Keratinocyte (primary cell): ENCODE data around the gene CRYBB1. TPM values are rescaled to one million over a fixed set of nuclear protein-coding genes. Genes with fewer than 3 reads are reported as not detected.

Source experiments
- DNase-seq: peaks from one replicate; pipeline ENCODE4 v3.0.0-alpha.2; 2011; ENCODE audit warnings: low read depth, missing footprints, low spot score
- FAIRE-seq: peaks from 2 replicates; lab custom pipeline; 2011; peaks lifted over from hg19 to GRCh38; lab: Jason Lieb, UNC
- H2AFZ ChIP-seq: 2 replicates; pipeline ENCODE4 v1.6.0; 2012; ENCODE audit warnings: low read length, control low read depth, inconsistent platforms; ENCODE audit not compliant: control insufficient read depth
- H3K27ac ChIP-seq: 2 replicates; pipeline ENCODE4 v1.5.1; 2011; ENCODE audit warnings: low read length; ENCODE audit not compliant: control insufficient read depth, insufficient read depth
- H3K27me3 ChIP-seq: 3 replicates; pipeline ENCODE4 v1.6.0; 2011; ENCODE audit warnings: low read length; ENCODE audit not compliant: control insufficient read depth, insufficient read depth; ENCODE audit errors: extremely low read depth
- H3K36me3 ChIP-seq, 2 experiments: 2 replicates in 1 of 2; 3 replicates in 1 of 2; pipeline ENCODE4 v1.5.1; 2011; ENCODE audit warnings: low read length in 2 of 2, mild to moderate bottlenecking in 1 of 2; ENCODE audit not compliant: control insufficient read depth in 2 of 2, insufficient read depth in 2 of 2; ENCODE audit errors: extremely low read depth in 1 of 2
- H3K4me1 ChIP-seq: 3 replicates; pipeline ENCODE4 v1.5.1; 2011; ENCODE audit warnings: low read length; ENCODE audit not compliant: control insufficient read depth, insufficient read depth; ENCODE audit errors: extremely low read depth
- H3K4me2 ChIP-seq: 3 replicates; pipeline ENCODE4 v1.6.0; 2011; ENCODE audit warnings: low read depth, low read length; ENCODE audit not compliant: control insufficient read depth, insufficient read depth; ENCODE audit errors: extremely low read depth
- H3K4me3 ChIP-seq, 3 experiments: fragments of 200-600 bp in 1 of 3; sonication (generic) in 1 of 3; 2 replicates in 2 of 3; 3 replicates in 1 of 3; pipeline ENCODE4 v1.5.1; 2011 to 2016; ENCODE audit warnings: low read length in 3 of 3, mild to moderate bottlenecking in 3 of 3, control low read depth in 2 of 3, inconsistent platforms in 1 of 3, low read depth in 1 of 3, mixed read lengths in 1 of 3, mixed run types in 1 of 3, moderate library complexity in 1 of 3; ENCODE audit not compliant: control insufficient read depth in 2 of 3, insufficient read depth in 2 of 3; ENCODE audit errors: extremely low read depth in 1 of 3
- H3K79me2 ChIP-seq: 2 replicates; pipeline ENCODE4 v1.6.0; 2012; ENCODE audit warnings: low read length; ENCODE audit not compliant: control insufficient read depth, insufficient read depth
- H3K9ac ChIP-seq: 3 replicates; pipeline ENCODE4 v1.6.0; 2011; ENCODE audit warnings: low read length; ENCODE audit not compliant: control insufficient read depth, insufficient read depth; ENCODE audit errors: extremely low read depth
- H3K9me1 ChIP-seq: 3 replicates; pipeline ENCODE4 v1.6.0; 2011; ENCODE audit warnings: low read length; ENCODE audit not compliant: control insufficient read depth, insufficient read depth; ENCODE audit errors: extremely low read depth
- H3K9me3 ChIP-seq: 2 replicates; pipeline ENCODE4 v1.5.1; 2012; ENCODE audit warnings: low read depth, low read length; ENCODE audit not compliant: control insufficient read depth
- H4K20me1 ChIP-seq: 3 replicates; pipeline ENCODE4 v1.6.0; 2011; ENCODE audit warnings: low read length; ENCODE audit not compliant: control insufficient read depth, insufficient read depth; ENCODE audit errors: extremely low read depth
- CTCF ChIP-seq, 3 experiments: IDR thresholded peaks in 1 of 3; conservative IDR thresholded peaks in 1 of 3; optimal IDR thresholded peaks in 1 of 3; 2 replicates in 2 of 3; 3 replicates in 1 of 3; pipeline versions ENCODE3 to v1.5.1; 2011; ENCODE audit warnings: low read length in 3 of 3, mild to moderate bottlenecking in 3 of 3, moderate library complexity in 2 of 3, control low read depth in 1 of 3, inconsistent platforms in 1 of 3; ENCODE audit not compliant: insufficient read depth in 2 of 3; ENCODE audit errors: extremely low read depth in 1 of 3
- EZH2 ChIP-seq: IDR thresholded peaks from one replicate; pipeline ENCODE4 v1.6.1; 2012; ENCODE audit warnings: inconsistent platforms, mild to moderate bottlenecking, low read length, moderate library complexity
- dilution Hi-C: fragments of 300-500 bp; cut with MboI; formaldehyde crosslinking; loops from one replicate; pipeline ENCODE4 v1.7.0; 2020; ENCODE audit warnings: low sequenced_read_pairs; ENCODE audit not compliant: extremely low pct_ligation_motif_present
- polyA plus RNA-seq, 5 experiments: library from polyadenylated mRNA; depleted of rRNA in 3 of 5; stranded (reverse) in 3 of 5; stranded (forward) in 1 of 5; unstranded in 1 of 5; fragments of >200 nt; gene quantifications; 1 replicate in 1 of 5; 2 replicates in 3 of 5; 3 replicates in 1 of 5; pipeline versions ENCODE4 v1.2.1 to v1.2.3, GENCODE V29; 2011 to 2012; ENCODE audit warnings: missing spikeins in 2 of 5, low read depth in 1 of 5, low replicate concordance in 1 of 5

The CRYBB1 gene
- polyA plus RNA-seq, 1 donor (not counting 4 experiments of a cell fraction or from before 2014, with no cell fraction given) = not detected

- Histone ChIP-seq H3K27ac (no peak overlapping the region), H3K4me3 (no peak overlapping the region), H2AFZ (no peak overlapping the region), H3K9me1 (no peaks in the 10 kb centered on the region), H3K79me2 (peaks cover 16% of the 10 kb centered on the region), H4K20me1 (no peaks in the 10 kb centered on the region), H3K36me3 (peaks cover 5 to 8% of the 10 kb centered on the region in 2 experiments), H3K4me2 (no peak overlapping the region), H3K9me3 (no peaks in the 10 kb centered on the region), H3K4me1 (peaks cover under 1% of the 10 kb centered on the region), H3K27me3 (no peaks in the 10 kb centered on the region), H3K9ac (no peak overlapping the region)
- DNase-seq (no peak), FAIRE-seq (no peak)
- TF ChIP-seq EZH2 (no peak), CTCF (optimal IDR thresholded peaks at IDR 0.05 in 1 of 3, IDR thresholded peaks at IDR 0.05 in 1 of 3, conservative IDR thresholded peaks at IDR 0.05 in 1 of 3; ENCODE audit: extremely low read depth in 1 of 3, insufficient read depth in 2 of 3, low read length in 3 of 3) (no peak)
- dilution Hi-C loops = no loop called here
These were observed 43.7 kb downstream of the CRYBB1 start for GRCh38 chr22:26574001-26574723.

- H3K27me3 ChIP-seq = no peaks in the 10 kb centered on the region
- H3K36me3 ChIP-seq = peaks cover 3 to 8% of the 10 kb centered on the region in 2 experiments
- FAIRE-seq (no peak), DNase-seq (no peak)
- no peak overlapping the region for H3K27ac ChIP-seq
- H3K4me3 ChIP-seq = no peak overlapping the region
- no peak overlapping the region for H3K9ac ChIP-seq
- H4K20me1 ChIP-seq = no peaks in the 10 kb centered on the region
- TF ChIP-seq CTCF (optimal IDR thresholded peaks at IDR 0.05 in 1 of 3, IDR thresholded peaks at IDR 0.05 in 1 of 3, conservative IDR thresholded peaks at IDR 0.05 in 1 of 3; ENCODE audit: extremely low read depth in 1 of 3, insufficient read depth in 2 of 3, low read length in 3 of 3) (no peak), EZH2 (no peak)
- no peaks in the 10 kb centered on the region for H3K9me3 ChIP-seq
- peaks cover 7% of the 10 kb centered on the region for H3K4me1 ChIP-seq
- H3K9me1 ChIP-seq = no peaks in the 10 kb centered on the region
- no peak overlapping the region for H3K4me2 ChIP-seq
- no peak overlapping the region for H2AFZ ChIP-seq
- H3K79me2 ChIP-seq = peaks cover 13% of the 10 kb centered on the region
- dilution Hi-C loops = no loop called here
These were observed 44.7 kb downstream of the CRYBB1 start for GRCh38 chr22:26573026-26573662.
